Hippocampal formation (tissue), 2 donors: Measurements from ENCODE around the gene ZMIZ1.
"Not testable (repeated sequence)": the region's sequence is repeated elsewhere in the genome, so short reads cannot be mapped to it uniquely, and the experiment has no call there.

Source experiments
- DNase-seq, 2 donors: peaks; one replicate each; lab custom pipeline; 2025; lab: John Stamatoyannopoulos, UW

The ZMIZ1 gene

GRCh38 chr10:79324032-79324695 lies 255.4 kb downstream of the ZMIZ1 start:
- no peak for DNase-seq

DNA sequence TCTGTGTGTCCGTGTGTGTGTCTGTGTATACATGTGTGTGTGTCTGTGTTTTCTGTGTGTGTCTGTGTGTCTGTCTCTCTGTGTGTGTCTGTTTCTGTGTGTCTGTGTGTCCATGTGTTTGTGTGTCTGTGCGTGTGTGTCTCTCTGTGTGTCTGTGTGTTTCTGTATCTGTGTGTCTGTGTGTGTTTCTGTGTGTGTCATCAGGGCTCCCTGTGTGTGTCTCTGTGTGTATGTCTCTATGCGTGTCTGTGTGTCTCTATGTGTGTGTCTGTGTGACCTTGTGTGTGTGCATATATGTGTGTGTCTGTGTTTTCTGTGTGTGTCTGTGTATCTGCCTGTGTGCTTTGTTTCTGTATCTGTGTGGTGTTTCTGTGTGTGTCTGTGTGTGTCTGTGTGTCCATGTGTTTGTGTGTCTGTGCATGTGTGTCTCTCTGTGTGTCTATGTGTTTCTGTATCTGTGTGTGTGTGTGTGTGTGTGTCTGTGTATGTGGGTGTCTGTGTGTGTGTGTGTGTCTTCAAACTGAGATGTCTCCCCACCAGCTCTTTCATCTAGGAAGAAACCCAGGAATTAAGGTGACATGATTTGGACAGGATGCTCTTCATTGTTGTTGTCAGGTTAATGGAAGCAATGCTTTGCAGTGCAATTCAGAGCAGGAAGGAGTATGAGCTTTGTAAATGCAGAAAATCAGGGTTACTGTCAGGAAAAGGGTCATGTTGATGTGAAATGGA lies 257.8 kb downstream of the ZMIZ1 start:
- no peak for DNase-seq

GRCh38 chr10:79327090-79327457 lies 258.3 kb downstream of the ZMIZ1 start:
- DNase-seq = no peak

- DNase-seq = no peak
Observed at GRCh38 chr10:79328147-79328701, 259.5 kb downstream of the ZMIZ1 start.

- no peak for DNase-seq
Observed at GRCh38 chr10:79328737-79329504, 260.2 kb downstream of the ZMIZ1 start.

DNA sequence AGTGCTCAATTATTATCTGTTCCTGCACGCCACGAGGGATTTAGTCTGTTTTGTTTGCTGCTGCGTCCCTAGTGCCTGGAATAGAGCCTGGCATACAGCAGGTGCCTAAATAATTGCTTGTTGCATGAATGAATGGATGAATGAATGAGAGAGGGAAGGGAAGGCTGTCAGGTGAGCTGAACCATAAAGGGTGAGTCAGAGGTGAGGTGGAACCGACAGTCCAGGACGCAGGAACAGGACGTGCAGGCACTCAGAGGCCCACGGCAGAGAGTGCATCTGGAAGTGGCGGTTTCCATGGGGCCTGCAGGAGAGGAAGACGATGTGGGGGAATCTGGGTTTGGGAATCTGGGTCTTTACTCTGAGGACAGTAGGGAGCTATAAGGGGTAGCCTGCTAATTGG lies 260.8 kb downstream of the ZMIZ1 start:
- DNase-seq = no peak

- DNase-seq = no peak
Observed at GRCh38 chr10:79331226-79331625, 262.5 kb downstream of the ZMIZ1 start.

GRCh38 chr10:79331709-79332108 lies 262.9 kb downstream of the ZMIZ1 start:
- DNase-seq = no peak

DNA sequence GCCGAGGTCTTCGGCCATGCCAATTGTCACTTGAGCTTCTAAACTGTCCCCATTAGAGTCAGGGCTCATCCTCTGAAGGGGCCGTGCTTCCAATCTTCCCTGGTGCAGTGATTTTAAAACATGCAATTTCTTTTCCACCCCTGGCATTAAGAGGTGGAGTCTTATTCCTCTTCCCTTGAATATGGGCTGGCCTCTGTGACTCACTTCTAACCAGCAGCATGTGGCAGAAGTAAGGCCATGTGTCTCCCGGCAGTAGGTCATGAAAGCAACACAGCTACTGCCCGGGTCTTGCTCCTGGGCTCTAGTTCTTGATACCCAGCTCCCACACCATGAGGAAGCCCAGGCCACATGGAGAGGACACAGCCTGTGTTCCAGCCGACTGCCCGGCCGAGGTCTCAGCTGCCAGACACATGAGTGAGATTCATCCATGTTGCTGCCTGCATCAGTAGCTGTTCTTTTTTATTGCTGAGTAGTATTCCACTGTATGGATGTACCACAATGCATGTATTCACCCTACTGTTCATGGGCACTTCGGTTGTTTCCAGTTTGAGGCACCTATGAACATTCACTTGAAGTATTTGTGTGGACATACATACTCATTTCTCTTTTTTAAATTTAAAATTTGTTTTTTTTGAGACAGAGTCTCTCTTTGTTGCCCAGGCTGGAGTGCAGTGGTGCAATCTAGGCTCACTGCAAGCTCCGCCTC lies 264.0 kb downstream of the ZMIZ1 start:
- not testable (repeated sequence) for DNase-seq

DNA sequence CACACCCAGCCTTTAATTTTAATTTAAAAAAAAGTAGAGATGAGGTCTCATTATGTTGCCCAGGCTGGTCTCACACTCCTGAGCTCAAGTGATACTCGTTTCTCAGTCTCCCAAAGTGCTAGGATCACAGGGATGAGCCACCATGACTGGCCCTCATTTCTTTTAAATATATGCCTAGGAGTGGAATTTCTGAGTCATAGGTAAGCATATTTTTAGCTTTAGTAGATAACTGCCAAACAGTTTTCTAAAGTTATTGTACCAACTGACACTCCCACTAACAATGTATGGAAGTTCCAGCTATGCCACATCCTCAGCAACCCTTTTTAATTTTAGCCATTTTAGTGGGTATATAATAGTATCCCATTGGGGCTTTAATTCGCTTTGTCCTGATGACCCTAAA lies 264.7 kb downstream of the ZMIZ1 start:
- no peak for DNase-seq

DNA sequence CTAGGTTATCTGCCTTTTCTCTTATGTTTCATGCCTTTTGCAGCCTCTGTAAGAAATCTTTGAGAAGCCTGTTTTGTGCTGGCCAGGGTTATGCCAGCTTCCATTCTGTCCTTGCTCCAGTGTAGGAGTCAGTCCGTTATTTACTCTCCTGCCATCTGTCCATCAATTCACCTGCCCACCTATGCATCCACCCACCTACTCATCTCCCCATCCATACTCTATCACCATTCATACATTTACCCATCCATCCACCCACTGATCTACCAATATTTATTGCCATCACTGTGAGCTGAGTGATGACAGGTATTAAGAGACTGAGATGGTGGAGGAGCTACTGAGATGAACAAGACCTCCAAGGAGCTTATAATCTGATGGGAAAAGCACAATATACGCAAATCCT lies 265.8 kb downstream of the ZMIZ1 start:
- no peak for DNase-seq

- DNase-seq = peak; percentile 78 to 83
Observed at GRCh38 chr10:79335094-79335469, 266.3 kb downstream of the ZMIZ1 start.

- peak; percentile 96 to 97 for DNase-seq
Observed at GRCh38 chr10:79335470-79336235, 266.9 kb downstream of the ZMIZ1 start.

DNA sequence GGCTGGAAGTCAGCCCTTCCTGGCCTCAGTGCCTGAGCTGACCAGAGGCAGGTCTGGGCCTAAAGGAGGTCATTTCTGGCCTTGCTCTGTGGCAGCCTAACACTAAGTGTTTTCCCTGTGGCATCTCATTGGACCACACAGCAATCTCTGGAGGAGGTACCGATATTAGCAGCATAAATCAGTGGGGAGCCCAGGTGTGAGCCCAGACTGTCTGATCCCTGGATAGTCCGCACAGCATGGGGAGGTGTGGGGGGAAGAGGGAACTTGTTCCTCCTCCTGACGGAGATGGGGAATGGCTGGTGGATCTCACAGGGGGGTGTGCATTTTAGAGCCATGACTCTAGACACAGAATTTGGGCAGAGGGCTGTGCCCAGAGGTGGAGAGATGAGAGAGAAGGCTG lies 267.5 kb downstream of the ZMIZ1 start:
- DNase-seq = no peak

GRCh38 chr10:79336739-79337138 lies 268.0 kb downstream of the ZMIZ1 start:
- DNase-seq = no peak

DNA sequence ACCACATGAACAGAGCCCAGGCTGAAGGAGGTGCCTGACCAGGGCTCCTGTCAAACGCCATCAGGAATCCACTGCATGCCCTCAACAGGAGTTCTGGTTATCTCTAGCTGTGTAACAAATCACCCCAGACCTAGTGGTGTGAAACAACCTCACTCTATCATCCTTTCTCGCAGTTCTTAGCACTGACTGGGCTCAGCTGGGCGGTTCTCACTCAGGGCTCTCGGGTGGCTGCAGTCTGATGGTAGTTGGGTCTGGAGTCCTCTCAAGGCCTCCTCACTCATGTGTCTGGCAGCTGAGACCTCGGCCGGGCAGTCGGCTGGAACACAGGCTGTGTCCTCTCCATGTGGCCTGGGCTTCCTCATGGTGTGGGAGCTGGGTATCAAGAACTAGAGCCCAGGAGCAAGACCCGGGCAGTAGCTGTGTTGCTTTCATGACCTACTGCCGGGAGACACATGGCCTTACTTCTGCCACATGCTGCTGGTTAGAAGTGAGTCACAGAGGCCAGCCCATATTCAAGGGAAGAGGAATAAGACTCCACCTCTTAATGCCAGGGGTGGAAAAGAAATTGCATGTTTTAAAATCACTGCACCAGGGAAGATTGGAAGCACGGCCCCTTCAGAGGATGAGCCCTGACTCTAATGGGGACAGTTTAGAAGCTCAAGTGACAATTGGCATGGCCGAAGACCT lies 269.2 kb downstream of the ZMIZ1 start:
- not testable (repeated sequence) for DNase-seq

GRCh38 chr10:79339266-79339665 lies 270.5 kb downstream of the ZMIZ1 start:
- no peak for DNase-seq

DNA sequence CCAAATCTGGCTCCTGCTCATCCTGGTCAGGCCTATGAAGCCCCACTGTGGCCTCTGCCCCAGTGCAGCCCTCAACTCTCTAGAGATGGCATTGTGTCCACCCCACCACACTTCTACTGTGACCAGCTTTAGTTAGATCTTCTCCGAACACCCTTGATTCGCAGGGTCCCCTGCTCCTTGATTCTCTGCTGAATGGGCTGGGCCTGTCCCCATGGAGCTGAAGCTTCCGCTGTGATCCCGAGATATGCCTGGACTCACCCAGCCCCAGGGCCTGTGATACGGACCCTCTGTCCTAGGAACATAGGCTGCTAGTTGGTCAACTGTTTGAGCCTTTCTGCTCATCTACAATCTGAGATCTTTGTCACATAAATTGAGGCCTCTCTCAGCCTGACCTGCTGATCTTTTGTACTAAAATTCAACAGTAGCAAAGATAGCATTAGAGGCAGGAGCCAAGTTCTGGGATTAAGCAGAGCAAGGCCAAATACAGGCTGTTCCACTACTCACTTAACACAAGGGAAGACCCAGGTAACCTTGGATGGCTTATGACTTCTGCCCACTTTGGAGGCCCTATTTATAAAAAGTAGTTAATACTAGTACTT lies 272.0 kb downstream of the ZMIZ1 start:
- DNase-seq = no peak

DNA sequence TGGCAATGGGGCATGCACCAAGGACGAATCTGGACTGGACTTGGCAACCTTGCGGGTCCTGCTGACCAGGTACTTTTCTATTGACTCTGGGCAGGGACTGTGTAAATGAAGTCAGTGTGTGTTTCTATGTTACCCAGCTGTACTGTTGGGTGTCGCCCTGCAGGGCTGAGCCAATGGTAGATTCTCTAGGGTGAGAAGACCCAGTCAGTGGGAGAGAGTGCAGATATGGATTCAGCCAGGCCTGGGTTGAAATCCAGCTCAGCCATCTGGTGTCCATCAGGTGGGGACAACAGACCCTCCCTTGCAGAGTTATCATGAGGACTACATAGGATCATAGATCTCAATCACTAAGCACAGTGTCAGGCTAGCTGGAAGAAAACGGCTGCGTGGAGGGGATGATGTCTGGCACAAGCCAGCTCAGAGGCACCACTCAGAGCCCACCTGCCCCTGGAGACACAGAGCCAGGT lies 273.6 kb downstream of the ZMIZ1 start:
- DNase-seq = no peak
